MM.1S (cell line): ENCODE data around the gene TSHZ2.

Experiments
- CTCF ChIP-seq: fragments of 300-600 bp; sonication (generic); IDR thresholded peaks from 2 replicates; pipeline ENCODE4 v1.5.1; 2016; ENCODE audit warnings: antibody characterized with exemption, low read length, mixed read lengths
- EZH2phosphoT487 ChIP-seq: fragments of 300-600 bp; sonication (generic); IDR thresholded peaks from 2 replicates; pipeline ENCODE4 v1.6.1; 2018; ENCODE audit warnings: antibody characterized with exemption, low read length

DNA sequence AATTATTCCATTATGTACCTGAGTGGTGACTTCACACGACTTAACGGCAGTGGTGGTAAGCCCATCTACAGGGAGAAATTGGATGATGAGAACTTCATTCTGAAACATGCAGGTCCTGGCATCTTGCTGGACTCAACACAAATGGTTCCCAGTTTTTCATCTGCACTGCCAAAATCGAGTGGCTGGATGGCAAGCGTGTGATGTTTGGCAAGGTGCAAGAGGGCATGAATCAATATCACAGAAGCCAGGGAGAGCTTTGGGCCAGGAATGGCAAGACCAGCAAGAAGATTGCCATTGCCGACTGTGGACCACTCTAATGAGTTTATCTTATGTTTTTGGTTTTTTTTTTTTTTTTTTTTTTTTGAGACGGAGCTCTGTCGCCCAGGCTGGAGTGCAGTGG, 449.2 kb downstream of the TSHZ2 start:
- no peak for TF ChIP-seq CTCF
- no peak for TF ChIP-seq EZH2phosphoT487
